NCI-H69 (cell line): ENCODE results near the gene COMMD8.
"Not testable (repeated sequence)": the region's sequence is repeated elsewhere in the genome, so short reads cannot be mapped to it uniquely, and the experiment has no call there.

ENCODE experiments used
- DNase-seq: peaks from one replicate; lab custom pipeline; 2025; lab: John Stamatoyannopoulos, UW

Gene COMMD8

GRCh38 chr4:47463235-47463956, at the start of gene COMMD8:
COMMD8 (minus strand) TSS chr4:47463702; CDS start chr4:47463651, 51 bp downstream.
- peak; percentile 95 for DNase-seq

GRCh38 chr4:47510506-47511143, 47.1 kb upstream of the COMMD8 start:
- DNase-seq: no peak

GRCh38 chr4:47505666-47506065, 42.2 kb upstream of the COMMD8 start:
- DNase-seq: no peak

- no peak for DNase-seq
Observed at GRCh38 chr4:47505147-47505546, 41.6 kb upstream of the COMMD8 start.

GRCh38 chr4:47500776-47501175, 37.3 kb upstream of the COMMD8 start:
- DNase-seq: no peak

GRCh38 chr4:47499700-47500099, 36.2 kb upstream of the COMMD8 start:
- DNase-seq: no peak

GRCh38 chr4:47498899-47499298, 35.4 kb upstream of the COMMD8 start:
- no peak for DNase-seq

- no peak for DNase-seq
Observed at GRCh38 chr4:47494124-47494430, 30.6 kb upstream of the COMMD8 start.

- no peak for DNase-seq
Observed at GRCh38 chr4:47493238-47494123, 30.0 kb upstream of the COMMD8 start.

- DNase-seq: peak; percentile 19
Observed at GRCh38 chr4:47490550-47490949, 27.0 kb upstream of the COMMD8 start.

GRCh38 chr4:47488706-47489105, 25.2 kb upstream of the COMMD8 start:
- no peak for DNase-seq

GRCh38 chr4:47486727-47487126, 23.2 kb upstream of the COMMD8 start:
- not testable (repeated sequence) for DNase-seq

- no peak for DNase-seq
Observed at GRCh38 chr4:47486231-47486673, 22.8 kb upstream of the COMMD8 start.

- no peak for DNase-seq
Observed at GRCh38 chr4:47485768-47486167, 22.3 kb upstream of the COMMD8 start.

- peak; percentile 79 for DNase-seq
Observed at GRCh38 chr4:47485047-47485692, 21.7 kb upstream of the COMMD8 start, which contains the start of gene ATP10D. ATP10D (plus strand) TSS chr4:47485275; CDS start chr4:47512541, 27,266 bp downstream.

- no peak for DNase-seq
Observed at GRCh38 chr4:47484168-47484567, 20.7 kb upstream of the COMMD8 start.

GRCh38 chr4:47483745-47484144, 20.2 kb upstream of the COMMD8 start:
- no peak for DNase-seq

GRCh38 chr4:47482326-47482725, 18.8 kb upstream of the COMMD8 start:
- DNase-seq: no peak

- DNase-seq: no peak
Observed at GRCh38 chr4:47478804-47479203, 15.3 kb upstream of the COMMD8 start.

- DNase-seq: no peak
Observed at GRCh38 chr4:47475411-47475810, 11.9 kb upstream of the COMMD8 start.

- no peak for DNase-seq
Observed at GRCh38 chr4:47474799-47475198, 11.3 kb upstream of the COMMD8 start.

- DNase-seq: no peak
Observed at GRCh38 chr4:47473141-47473750, 9.7 kb upstream of the COMMD8 start.
